Caco-2 (cell line): Measurements from ENCODE around the gene HES2. TPM values are rescaled to one million over a fixed set of nuclear protein-coding genes. Genes with fewer than 3 reads are reported as not detected.

ENCODE experiments used
- BruUV-seq: library from RNA; stranded (reverse); fragments of 400-500 nt; replicated peaks from 2 replicates; lab custom pipeline; 2021; lab: Mats Ljungman, UMichigan
- CTCF ChIA-PET: fragments of 300-600 bp; sonication (Branson Sonifier 250); formaldehyde crosslinking; loops from one replicate; lab custom pipeline; 2022; ENCODE audit warnings: antibody characterized with exemption; lab: Charles Lee
- POLR2A ChIA-PET: fragments of 300-600 bp; sonication (Branson Sonifier 250); formaldehyde crosslinking; loops from one replicate; lab custom pipeline; 2022; ENCODE audit warnings: antibody characterized with exemption; lab: Charles Lee
- DNase-seq, 2 experiments: peaks; one replicate each; pipeline versions ENCODE4 v3.0.0 to v3.0.0-alpha.2; 2020 to 2022
- H3K27me3 ChIP-seq: replicated peaks from 2 replicates; pipeline ENCODE4 v1.6.0; 2011; ENCODE audit warnings: low read length; ENCODE audit not compliant: control insufficient read depth, insufficient read depth
- H3K36me3 ChIP-seq: 2 replicates; pipeline ENCODE4 v1.5.1; 2011; ENCODE audit warnings: low read length; ENCODE audit not compliant: control insufficient read depth, insufficient read depth
- H3K4me1 ChIP-seq: fragments of 250-450 bp; sonication (Bioruptor Pico); 2 replicates; pipeline ENCODE4 v1.5.1; 2020; ENCODE audit warnings: mild to moderate bottlenecking
- H3K4me3 ChIP-seq: 2 replicates; pipeline ENCODE4 v1.5.1; 2011; ENCODE audit warnings: low read depth, mild to moderate bottlenecking, control low read depth, low read length
- H3K9me3 ChIP-seq: fragments of 250-450 bp; sonication (Bioruptor Pico); 2 replicates; pipeline ENCODE4 v1.5.1; 2020; ENCODE audit warnings: mild to moderate bottlenecking, moderate library complexity
- H3K27ac Mint-ChIP-seq: one replicate; pipeline ENCODE4 v1.8.0; 2022; ENCODE audit warnings: mixed read lengths; ENCODE audit not compliant: unreplicated experiment
- H3K27me3 Mint-ChIP-seq: one replicate; pipeline ENCODE4 v1.8.0; 2022; ENCODE audit warnings: mixed read lengths; ENCODE audit not compliant: insufficient read depth, unreplicated experiment
- H3K36me3 Mint-ChIP-seq: one replicate; pipeline ENCODE4 v1.8.0; 2022; ENCODE audit warnings: mild to moderate bottlenecking, mixed read lengths; ENCODE audit not compliant: insufficient read depth, unreplicated experiment
- H3K4me1 Mint-ChIP-seq: one replicate; pipeline ENCODE4 v1.8.0; 2022; ENCODE audit warnings: low read depth, mixed read lengths; ENCODE audit not compliant: unreplicated experiment
- H3K4me3 Mint-ChIP-seq: one replicate; pipeline ENCODE4 v1.8.0; 2022; ENCODE audit warnings: mild to moderate bottlenecking, moderate library complexity, mixed read lengths; ENCODE audit not compliant: unreplicated experiment
- H3K9me3 Mint-ChIP-seq: one replicate; pipeline ENCODE4 v1.8.0; 2022; ENCODE audit warnings: mixed read lengths; ENCODE audit not compliant: unreplicated experiment
- intact Hi-C: fragments of 100-400 bp; cut with micrococcal nuclease; formaldehyde crosslinking; loops from one replicate; pipeline ENCODE4 v1.10.0; 2022; ENCODE audit not compliant: unreplicated experiment
- total RNA-seq: library from RNA; stranded (reverse); gene quantifications from 2 replicates; pipeline ENCODE4 v1.2.3, GENCODE V29; 2022
- TF ChIP-seq, protein P1 (sequence below), 2 experiments: fragments of 200-600 bp in 1 of 2; IDR thresholded peaks; 1 replicate in 1 of 2; 2 replicates in 1 of 2; pipeline versions ENCODE4 v1.5.1 to v1.8.0; 2011 to 2022; ENCODE audit warnings: antibody characterized with exemption in 1 of 2, control low read depth in 1 of 2, inconsistent platforms in 1 of 2, low read depth in 1 of 2, low read length in 1 of 2, mild to moderate bottlenecking in 1 of 2, moderate library complexity in 1 of 2; ENCODE audit not compliant: insufficient read depth in 1 of 2, severe bottlenecking in 1 of 2, unreplicated experiment in 1 of 2

Gene HES2
- total RNA-seq, 1 experiment from 2014 or later = 0.91 TPM

GRCh38 chr1:6392809-6393399 is 26.8 kb downstream of the HES2 start:
- Mint-ChIP-seq H3K27ac (peak overlapping the region; percentile 92), H3K4me1 (peaks cover 5% of the 10 kb centered on the region), H3K36me3 (peaks cover 7% of the 10 kb centered on the region), H3K27me3 (no peaks in the 10 kb centered on the region), H3K4me3 (peak overlapping the region; percentile 79), H3K9me3 (no peaks in the 10 kb centered on the region)
- TF ChIP-seq, protein P1, sequence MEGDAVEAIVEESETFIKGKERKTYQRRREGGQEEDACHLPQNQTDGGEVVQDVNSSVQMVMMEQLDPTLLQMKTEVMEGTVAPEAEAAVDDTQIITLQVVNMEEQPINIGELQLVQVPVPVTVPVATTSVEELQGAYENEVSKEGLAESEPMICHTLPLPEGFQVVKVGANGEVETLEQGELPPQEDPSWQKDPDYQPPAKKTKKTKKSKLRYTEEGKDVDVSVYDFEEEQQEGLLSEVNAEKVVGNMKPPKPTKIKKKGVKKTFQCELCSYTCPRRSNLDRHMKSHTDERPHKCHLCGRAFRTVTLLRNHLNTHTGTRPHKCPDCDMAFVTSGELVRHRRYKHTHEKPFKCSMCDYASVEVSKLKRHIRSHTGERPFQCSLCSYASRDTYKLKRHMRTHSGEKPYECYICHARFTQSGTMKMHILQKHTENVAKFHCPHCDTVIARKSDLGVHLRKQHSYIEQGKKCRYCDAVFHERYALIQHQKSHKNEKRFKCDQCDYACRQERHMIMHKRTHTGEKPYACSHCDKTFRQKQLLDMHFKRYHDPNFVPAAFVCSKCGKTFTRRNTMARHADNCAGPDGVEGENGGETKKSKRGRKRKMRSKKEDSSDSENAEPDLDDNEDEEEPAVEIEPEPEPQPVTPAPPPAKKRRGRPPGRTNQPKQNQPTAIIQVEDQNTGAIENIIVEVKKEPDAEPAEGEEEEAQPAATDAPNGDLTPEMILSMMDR (IDR thresholded peaks at IDR 0.05; ENCODE audit: insufficient read depth in 1 of 2, low read depth in 1 of 2, low read length in 1 of 2, severe bottlenecking in 1 of 2, unreplicated experiment in 1 of 2) = no peak
- H3K4me1 ChIP-seq = 0 out of 2 replicates have a peak, but pooled peaks cover 3% of the 10 kb centered on the region
- DNase-seq = no peak
- no peaks in the 10 kb centered on the region for H3K36me3 ChIP-seq
- ChIA-PET POLR2A (interaction anchor here (0.7 kb wide), 1 partner anchor 10 kb away, joined by 6 read pairs; no protein-coding TSS in a partner anchor), CTCF (interaction anchor here (0.6 to 1.1 kb wide), 5 partner anchors 8 to 148 kb away, joined by 3 to 6 read pairs (median 4); no protein-coding TSS in a partner anchor)
- no TSS peak for BruUV-seq
- intact Hi-C loops = no loop called here
- H3K4me3 ChIP-seq = peak overlapping the region; percentile 63
- no peaks in the 10 kb centered on the region for H3K27me3 ChIP-seq
- H3K9me3 ChIP-seq = no peaks in the 10 kb centered on the region

- Mint-ChIP-seq H3K27me3 (no peaks in the 10 kb centered on the region), H3K4me3 (peak overlapping the region; percentile 79), H3K9me3 (no peaks in the 10 kb centered on the region), H3K36me3 (peaks cover 7% of the 10 kb centered on the region), H3K27ac (no peak overlapping the region), H3K4me1 (peaks cover 4% of the 10 kb centered on the region)
- POLR2A ChIA-PET = no interaction called here
- Histone ChIP-seq H3K27me3 (no peaks in the 10 kb centered on the region), H3K36me3 (no peaks in the 10 kb centered on the region), H3K4me3 (peak overlapping the region; percentile 63), H3K9me3 (no peaks in the 10 kb centered on the region), H3K4me1 (0 out of 2 replicates have a peak, but pooled peaks cover 3% of the 10 kb centered on the region)
- CTCF ChIA-PET = no interaction called here
- intact Hi-C loops = no loop called here
- BruUV-seq = TSS peak; percentile 50
- TF ChIP-seq, protein P1 (IDR thresholded peaks at IDR 0.05; ENCODE audit: insufficient read depth in 1 of 2, low read depth in 1 of 2, low read length in 1 of 2, severe bottlenecking in 1 of 2, unreplicated experiment in 1 of 2) = no peak
- no peak for DNase-seq
Measured at GRCh38 chr1:6391951-6392808, 27.5 kb downstream of the HES2 start.

- Mint-ChIP-seq H3K27me3 (no peaks in the 10 kb centered on the region), H3K9me3 (no peaks in the 10 kb centered on the region), H3K27ac (no peak overlapping the region), H3K4me1 (no peaks in the 10 kb centered on the region), H3K4me3 (no peak overlapping the region), H3K36me3 (peaks cover 7% of the 10 kb centered on the region)
- H3K27me3 ChIP-seq = no peaks in the 10 kb centered on the region
- POLR2A ChIA-PET = no interaction called here
- DNase-seq = no peak
- no peak overlapping the region for H3K4me3 ChIP-seq
- peaks cover 3% of the 10 kb centered on the region; the same call in 1 of the 2 replicates for H3K4me1 ChIP-seq
- TF ChIP-seq, protein P1 (IDR thresholded peaks at IDR 0.05; ENCODE audit: insufficient read depth in 1 of 2, low read depth in 1 of 2, low read length in 1 of 2, severe bottlenecking in 1 of 2, unreplicated experiment in 1 of 2) = no peak
- intact Hi-C loops = no loop called here
- no TSS peak for BruUV-seq
- H3K9me3 ChIP-seq = no peaks in the 10 kb centered on the region
- no peaks in the 10 kb centered on the region for H3K36me3 ChIP-seq
- CTCF ChIA-PET = no interaction called here
Measured at GRCh38 chr1:6389971-6390370, 29.7 kb downstream of the HES2 start.
